Gastroesophageal sphincter (tissue), 4 donors: Measurements from ENCODE around the gene FOXRED2. TPM values are rescaled to one million over a fixed set of nuclear protein-coding genes. Genes with fewer than 3 reads are reported as not detected.

Experiments used
- ATAC-seq: fragments of 150-250 bp; one replicate; pipeline ENCODE4 v1.9.1; 2016; ENCODE audit warnings: mild to moderate bottlenecking, moderate library complexity
- H3K27ac ChIP-seq, 4 donors: fragments of 200-600 bp; sonication (generic) in 3 of 4; 1 replicate in 3 of 4; 2 replicates in 1 of 4; pipeline ENCODE4 v1.5.1; 2016 to 2019
- H3K27me3 ChIP-seq: fragments of 200-600 bp; sonication (generic); one replicate; pipeline ENCODE4 v1.5.1; 2019
- H3K36me3 ChIP-seq, 2 donors: fragments of 200-600 bp; sonication (generic); one replicate each; pipeline ENCODE4 v1.5.1; 2019; ENCODE audit warnings: control low read depth in 1 of 2
- H3K4me1 ChIP-seq, 3 donors: fragments of 200-600 bp; sonication (generic); 1 replicate in 2 of 3; 2 replicates in 1 of 3; pipeline ENCODE4 v1.5.1; 2016 to 2019; ENCODE audit warnings: control low read depth in 2 of 3
- H3K4me3 ChIP-seq, 2 donors: fragments of 200-600 bp; sonication (generic); one replicate each; pipeline ENCODE4 v1.5.1; 2019; ENCODE audit warnings: mild to moderate bottlenecking in 1 of 2, moderate library complexity in 1 of 2
- H3K9me3 ChIP-seq, 3 donors: fragments of 200-600 bp; sonication (generic); one replicate each; pipeline ENCODE4 v1.5.1; 2017 to 2019; ENCODE audit warnings: control low read depth in 2 of 3
- EP300 ChIP-seq: sonication (generic); formaldehyde crosslinking; IDR thresholded peaks from one replicate; pipeline ENCODE4 v1.6.1; 2017; ENCODE audit warnings: antibody characterized with exemption, mild to moderate bottlenecking
- POLR2A ChIP-seq, 2 donors: fragments of 450-650 bp; IDR thresholded peaks; one replicate each; pipeline ENCODE4 v1.6.1; 2017; ENCODE audit warnings: antibody characterized with exemption in 2 of 2, mild to moderate bottlenecking in 2 of 2, moderate library complexity in 1 of 2
- POLR2AphosphoS5 ChIP-seq: sonication (generic); formaldehyde crosslinking; IDR thresholded peaks from one replicate; pipeline ENCODE4 v1.6.1; 2017; ENCODE audit warnings: antibody characterized with exemption
- WGBS, 2 donors: methylation state at CpG; one replicate each; pipeline ENCODE4 v1.1.5; 2018; ENCODE audit warnings: low coverage in 1 of 2; 5-methylcytosine and 5-hydroxymethylcytosine counted together
- total RNA-seq, 4 donors: library from RNA; depleted of rRNA; stranded (reverse); fragments of >200 nt; gene quantifications; one replicate each; pipeline ENCODE4 v1.1.0, GENCODE V29; 2016
- TF ChIP-seq, protein P1 (sequence below), 4 experiments: fragments of 200-600 bp in 2 of 4; fragments of 450-650 bp in 2 of 4; sonication (generic) in 1 of 4; IDR thresholded peaks; one replicate each; pipeline ENCODE4 v1.5.1; 2017 to 2019; ENCODE audit warnings: antibody characterized with exemption in 4 of 4, mild to moderate bottlenecking in 2 of 4, moderate library complexity in 2 of 4

The FOXRED2 gene
- total RNA-seq, 4 donors from 2014 or later: 3.1 to 7.3 (median 4.6) TPM

DNA sequence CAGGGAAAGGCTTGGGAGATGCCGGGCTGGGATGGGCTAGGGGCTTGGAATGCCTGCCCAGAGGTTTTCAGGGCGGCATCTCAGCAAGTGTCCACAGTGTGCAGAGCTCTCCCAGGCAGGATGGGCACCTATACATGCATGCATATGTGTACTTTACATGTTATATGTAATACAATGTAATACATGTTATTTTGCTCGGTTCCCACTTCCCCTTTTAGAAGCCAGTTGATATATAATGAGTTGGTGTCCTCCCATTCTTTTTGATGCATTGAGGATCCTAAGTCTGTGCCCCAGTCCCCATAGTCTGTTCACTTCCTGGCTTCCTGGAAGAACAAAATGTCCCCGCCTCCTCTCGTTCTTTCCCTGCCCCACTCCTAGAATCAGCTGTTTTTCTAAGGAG, 42.2 kb upstream of the FOXRED2 start:
- TF ChIP-seq POLR2AphosphoS5 (no peak), EP300 (no peak), POLR2A (IDR thresholded peaks at IDR 0.05) (no peak)
- TF ChIP-seq, protein P1, sequence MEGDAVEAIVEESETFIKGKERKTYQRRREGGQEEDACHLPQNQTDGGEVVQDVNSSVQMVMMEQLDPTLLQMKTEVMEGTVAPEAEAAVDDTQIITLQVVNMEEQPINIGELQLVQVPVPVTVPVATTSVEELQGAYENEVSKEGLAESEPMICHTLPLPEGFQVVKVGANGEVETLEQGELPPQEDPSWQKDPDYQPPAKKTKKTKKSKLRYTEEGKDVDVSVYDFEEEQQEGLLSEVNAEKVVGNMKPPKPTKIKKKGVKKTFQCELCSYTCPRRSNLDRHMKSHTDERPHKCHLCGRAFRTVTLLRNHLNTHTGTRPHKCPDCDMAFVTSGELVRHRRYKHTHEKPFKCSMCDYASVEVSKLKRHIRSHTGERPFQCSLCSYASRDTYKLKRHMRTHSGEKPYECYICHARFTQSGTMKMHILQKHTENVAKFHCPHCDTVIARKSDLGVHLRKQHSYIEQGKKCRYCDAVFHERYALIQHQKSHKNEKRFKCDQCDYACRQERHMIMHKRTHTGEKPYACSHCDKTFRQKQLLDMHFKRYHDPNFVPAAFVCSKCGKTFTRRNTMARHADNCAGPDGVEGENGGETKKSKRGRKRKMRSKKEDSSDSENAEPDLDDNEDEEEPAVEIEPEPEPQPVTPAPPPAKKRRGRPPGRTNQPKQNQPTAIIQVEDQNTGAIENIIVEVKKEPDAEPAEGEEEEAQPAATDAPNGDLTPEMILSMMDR (IDR thresholded peaks at IDR 0.05): no peak
- Histone ChIP-seq H3K4me1 (no peaks in the 10 kb centered on the region), H3K36me3 (no peaks in the 10 kb centered on the region), H3K4me3 (no peak overlapping the region), H3K9me3 (no peaks in the 10 kb centered on the region), H3K27ac (no peak overlapping the region), H3K27me3 (peaks cover 83% of the 10 kb centered on the region)
- ATAC-seq: no peak
- 46% methylated on average over 3 of the region's 5 CpGs; no CpG with 5 or more reads in 1 of the 2 donors for WGBS, 2 donors

DNA sequence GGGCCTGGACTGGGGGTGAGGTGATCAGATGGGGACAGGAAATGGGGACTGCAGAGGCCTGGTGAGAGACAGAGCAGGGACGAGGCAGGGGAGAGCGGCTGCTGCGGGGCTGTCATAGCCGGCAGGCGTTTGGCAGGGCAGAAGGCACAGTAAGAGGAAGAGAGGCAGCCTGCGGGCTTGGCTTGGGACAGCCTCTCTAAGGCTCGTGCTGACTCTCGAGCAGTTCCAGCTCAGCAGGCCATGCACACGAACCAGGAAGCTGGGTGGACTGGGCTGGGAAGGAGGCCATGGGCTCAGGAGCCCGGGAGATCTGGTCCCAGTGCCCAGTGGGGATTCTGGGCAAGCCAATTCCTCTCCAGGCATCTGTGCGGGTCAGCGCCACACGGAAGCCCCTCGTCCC, 41.8 kb upstream of the FOXRED2 start:
- ATAC-seq: no peak

DNA sequence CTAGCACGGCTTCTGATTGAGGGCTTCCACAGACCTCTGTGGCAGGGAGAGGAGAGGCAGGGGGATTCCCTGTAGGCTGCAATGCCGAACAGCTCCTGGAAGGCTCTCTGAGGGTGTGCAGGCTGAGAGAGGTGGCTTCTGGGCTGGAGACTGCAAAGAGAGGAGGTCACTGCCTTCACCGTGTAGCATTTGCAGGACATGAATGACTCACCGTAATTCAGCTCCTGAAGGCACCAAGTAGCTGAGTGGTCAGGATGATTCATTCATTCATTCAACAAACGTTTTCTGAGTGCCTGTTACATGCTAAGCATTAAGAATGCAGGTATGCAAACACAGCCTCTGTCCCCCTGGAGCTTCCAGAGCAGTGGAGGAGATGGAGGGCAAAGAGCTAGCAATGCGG, 40.1 kb upstream of the FOXRED2 start:
- Histone ChIP-seq H3K4me3 (no peak overlapping the region), H3K27me3 (peaks cover 62% of the 10 kb centered on the region), H3K27ac (no peak overlapping the region), H3K36me3 (no peaks in the 10 kb centered on the region), H3K4me1 (no peaks in the 10 kb centered on the region), H3K9me3 (no peaks in the 10 kb centered on the region)
- no peak for ATAC-seq
- 36 to 43% methylated on average over 2 to 6 of the region's 6 CpGs for WGBS, 2 donors
- no peak for TF ChIP-seq EP300

More for the DNA sequence above, 41.8 kb upstream of the FOXRED2 start:
- no peaks in the 10 kb centered on the region for H3K4me1 ChIP-seq
- no peak for TF ChIP-seq POLR2A (IDR thresholded peaks at IDR 0.05)
- TF ChIP-seq EP300: no peak
- TF ChIP-seq, protein P1 (IDR thresholded peaks at IDR 0.05): no peak
- TF ChIP-seq POLR2AphosphoS5: no peak
- H3K27ac ChIP-seq: no peak overlapping the region
- H3K9me3 ChIP-seq: no peaks in the 10 kb centered on the region
- H3K27me3 ChIP-seq: peaks cover 79% of the 10 kb centered on the region
- no peak overlapping the region for H3K4me3 ChIP-seq
- WGBS, 2 donors: 37 to 40% methylated on average over 1 to 6 of the region's 14 CpGs
- H3K36me3 ChIP-seq: no peaks in the 10 kb centered on the region

DNA sequence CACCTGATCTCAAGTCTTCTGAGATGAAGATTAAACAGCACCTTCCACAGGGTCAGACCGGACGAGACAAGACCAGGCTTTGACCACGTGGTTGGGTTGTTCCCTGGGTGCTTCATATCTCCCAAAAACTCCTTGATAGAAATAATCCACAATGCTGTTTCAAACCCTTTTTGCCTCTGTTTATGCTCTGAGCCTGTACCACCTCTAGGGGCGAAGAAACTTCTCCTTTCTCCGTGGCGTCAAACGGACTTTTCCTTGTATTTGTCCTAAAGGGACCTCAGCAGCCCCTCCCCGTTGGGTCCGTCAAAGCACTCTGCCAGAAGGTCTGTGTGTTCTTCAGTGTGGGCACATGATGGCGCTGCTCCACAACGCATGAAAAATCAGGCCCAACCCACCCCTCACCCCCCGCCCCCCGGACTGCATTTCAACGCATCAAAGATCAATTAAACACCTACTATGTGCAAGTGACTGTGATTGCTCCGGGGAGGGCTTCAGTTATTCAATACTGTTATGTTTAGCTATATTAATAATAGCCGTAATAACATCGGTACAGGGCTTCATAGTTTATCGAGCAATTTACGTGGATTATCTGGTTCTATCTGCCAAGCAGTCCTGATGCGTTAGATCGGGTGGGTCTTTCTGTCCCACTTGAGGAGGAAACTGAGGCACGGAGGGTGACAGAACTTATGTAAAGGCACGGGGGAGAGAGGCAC, 39.4 kb upstream of the FOXRED2 start:
- no peaks in the 10 kb centered on the region for H3K4me1 ChIP-seq
- 8 to 19% methylated on average over 7 to 20 of the region's 23 CpGs for WGBS, 2 donors
- TF ChIP-seq, protein P1 (IDR thresholded peaks at IDR 0.05): peak in 2 of 4 experiments; percentile 22 to 61
- TF ChIP-seq POLR2AphosphoS5 (no peak), POLR2A (IDR thresholded peaks at IDR 0.05) (no peak)
- H3K36me3 ChIP-seq: no peaks in the 10 kb centered on the region
- no peaks in the 10 kb centered on the region for H3K9me3 ChIP-seq
- ATAC-seq: no peak
- H3K27ac ChIP-seq: no peak overlapping the region
- no peak overlapping the region for H3K4me3 ChIP-seq
- peaks cover 58% of the 10 kb centered on the region for H3K27me3 ChIP-seq

DNA sequence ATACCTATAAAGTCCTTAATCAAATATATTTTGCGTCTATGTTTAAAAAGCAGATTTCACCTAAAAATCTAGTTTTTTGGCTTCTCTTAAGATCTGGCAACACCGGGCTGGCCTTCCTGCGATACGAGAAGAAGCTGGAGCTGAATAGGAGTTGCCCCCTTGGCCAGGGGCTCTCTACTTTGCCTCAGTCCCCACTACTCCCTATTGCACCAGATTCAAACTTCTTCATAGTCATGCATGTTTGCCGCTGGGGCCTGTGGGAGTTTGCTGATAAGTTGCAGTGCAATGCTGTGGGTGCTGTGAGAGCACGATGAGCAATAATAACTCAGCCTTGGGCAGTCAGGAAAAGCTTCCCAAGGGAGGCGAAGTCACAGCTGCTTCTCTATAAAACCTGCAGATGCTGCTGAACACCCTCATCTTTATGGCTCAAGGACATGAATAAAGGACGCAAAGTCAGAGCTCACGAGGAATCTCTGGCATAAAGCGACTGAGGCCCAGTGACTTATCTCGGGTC, 37.3 kb upstream of the FOXRED2 start:
- Histone ChIP-seq H3K4me1 (no peaks in the 10 kb centered on the region), H3K9me3 (no peaks in the 10 kb centered on the region), H3K36me3 (no peaks in the 10 kb centered on the region), H3K4me3 (no peak overlapping the region), H3K27ac (no peak overlapping the region), H3K27me3 (peaks cover 47% of the 10 kb centered on the region)
- ATAC-seq: no peak
- no peak for TF ChIP-seq POLR2A (IDR thresholded peaks at IDR 0.05)
- TF ChIP-seq, protein P1 (IDR thresholded peaks at IDR 0.05): no peak
- no peak for TF ChIP-seq POLR2AphosphoS5
- no peak for TF ChIP-seq EP300
- WGBS, 2 donors: 93 to 100% methylated on average over 2 to 5 of the region's 11 CpGs
